ENCODE data around the gene SEZ6. TPM values are rescaled to one million over a fixed set of nuclear protein-coding genes. Genes with fewer than 3 reads are reported as not detected.

The SEZ6 gene
- total and polyA plus RNA-seq, 2 of the 4 experiments (the other 2 are of a cell fraction) = not detected

DNA sequence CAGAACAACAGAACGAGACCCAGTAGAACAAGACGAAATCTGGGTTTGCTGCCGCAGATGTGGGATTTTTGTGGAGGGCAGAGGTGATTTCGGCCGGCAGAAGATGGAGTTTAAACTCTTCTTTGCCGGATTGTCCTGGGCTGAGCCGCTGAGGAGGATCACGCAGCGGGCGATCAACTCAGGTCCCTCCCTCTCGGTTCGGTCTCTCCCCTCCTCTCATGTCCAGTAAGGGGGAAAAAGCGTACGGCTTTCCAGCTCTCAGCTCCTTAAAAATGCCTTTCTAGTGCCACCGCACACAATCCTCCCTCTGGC lies 57.0 kb downstream of the SEZ6 start:
- no TSS peak for BruUV-seq (replicated peaks)
- ChIA-PET POLR2A (ENCODE audit: unreplicated experiment) (no interaction called here), CTCF (interaction anchor here (0.9 to 1.0 kb wide), 2 partner anchors 40 to 199 kb away, joined by 3 read pairs; no protein-coding TSS in a partner anchor)
- Histone ChIP-seq H3K56ac (ENCODE audit: extremely low read depth, insufficient read depth, low read length) (peak overlapping the region; percentile 81; the same call in 1 of the 2 replicates), H4K91ac (ENCODE audit: insufficient read depth, low read depth, low read length) (peak overlapping the region; percentile 57), H2BK120ac (ENCODE audit: low read depth, low read length) (peak overlapping the region; percentile 17; the same call in 1 of the 2 replicates), H4K5ac (ENCODE audit: low read depth, low read length) (peak overlapping the region; percentile 24; the same call in 1 of the 2 replicates), H2AFZ (replicated peaks; ENCODE audit: low read length, poor library complexity) (peak overlapping the region; percentile 79), H3K4me2 (ENCODE audit: low read depth, low read length) (peak overlapping the region; percentile 84), H3K4me3 (ENCODE audit: insufficient read depth, low read depth, low read length) (peak overlapping the region; percentile 92), H3K9me1 (ENCODE audit: insufficient read depth, low read length) (peaks cover 20% of the 10 kb centered on the region), H3K23ac (ENCODE audit: low read depth, low read length) (peak overlapping the region; percentile 82), H3K18ac (ENCODE audit: low read depth, low read length) (peak overlapping the region; percentile 18; the same call in 1 of the 2 replicates), H2AK9ac (replicated peaks; ENCODE audit: low read depth, low read length, poor library complexity) (peak overlapping the region; percentile 98), H3K4ac (ENCODE audit: low read depth, low read length) (peak overlapping the region; percentile 80), H3K14ac (replicated peaks; ENCODE audit: low read depth, low read length) (peak overlapping the region; percentile 81), H2BK15ac (ENCODE audit: low read depth, low read length) (no peak overlapping the region), H2BK20ac (ENCODE audit: low read depth, low read length) (no peak overlapping the region), H3K27ac (ENCODE audit: insufficient read depth, low read length) (peak overlapping the region; percentile 91), H2BK5ac (ENCODE audit: low read depth, low read length, poor library complexity, severe bottlenecking) (peak overlapping the region; percentile 72), H3K79me1 (ENCODE audit: low read depth in 1 of 2, low read length in 2 of 2) (peaks cover 7 to 49% of the 10 kb centered on the region in 2 experiments; a peak in 3 of 4 replicates), H3K9me3 (ENCODE audit: control insufficient read depth, insufficient read depth, low read length) (no peaks in the 10 kb centered on the region), H4K8ac (ENCODE audit: low read depth in 2 of 2, low read length in 2 of 2) (peak overlapping the region; percentile 14 to 86; a peak in 2 of 4 replicates), H3K4me1 (ENCODE audit: control insufficient read depth, insufficient read depth, low read length) (peaks cover 13% of the 10 kb centered on the region), H3K27me3 (ENCODE audit: control insufficient read depth, insufficient read depth, low read length) (no peaks in the 10 kb centered on the region), H4K20me1 (ENCODE audit: insufficient read depth, low read length) (peaks cover 58% of the 10 kb centered on the region), H3K36me3 (ENCODE audit: control insufficient read depth, insufficient read depth, low read length) (no peaks in the 10 kb centered on the region; the same call in 1 of the 2 replicates), H3K9ac (ENCODE audit: low read depth, low read length) (peak overlapping the region; percentile 91), H2AK5ac (ENCODE audit: low read depth, low read length) (peak overlapping the region; percentile 44; the same call in 1 of the 2 replicates)
- in situ Hi-C loops (cut with MboI; ENCODE audit: low sequenced_read_pairs) (no loop called here), dilution Hi-C loops (cut with HindIII; ENCODE audit: low sequenced_read_pairs, unreplicated experiment) (no loop called here), intact Hi-C loops (cut with micrococcal nuclease) (loop anchor here (5.0 kb wide), 1 partner anchor 42 kb away; no protein-coding TSS in a partner anchor)
- WGBS, 2 experiments (ENCODE audit: extremely low coverage in 2 of 2, insufficient read length in 1 of 2) = 0% methylated on average over 5 of the region's 15 CpGs; no CpG with 5 or more reads in 1 of the 2 experiments
- peak; percentile 34 for DNase-seq
- TF ChIP-seq SMC3 (IDR thresholded peaks at IDR 0.05; ENCODE audit: low read depth, low read length) (no peak), RAD21 (IDR thresholded peaks at IDR 0.05; ENCODE audit: low read length) (no peak; the same call in 1 of the 2 replicates), CEBPB (IDR thresholded peaks at IDR 0.05; ENCODE audit: low read depth, low read length) (no peak), MXI1 (IDR thresholded peaks at IDR 0.05; ENCODE audit: borderline replicate concordance, low read depth, low read length) (no peak), POLR2A (IDR thresholded peaks at IDR 0.05; ENCODE audit: low read depth, low read length) (no peak), RFX5 (IDR thresholded peaks at IDR 0.05; ENCODE audit: low read depth, low read length) (no peak), BHLHE40 (IDR thresholded peaks at IDR 0.05; ENCODE audit: low read depth, low read length) (no peak), NFE2L2 (IDR thresholded peaks at IDR 0.05; ENCODE audit: low read depth, low read length) (no peak)
- TF ChIP-seq, protein P1, sequence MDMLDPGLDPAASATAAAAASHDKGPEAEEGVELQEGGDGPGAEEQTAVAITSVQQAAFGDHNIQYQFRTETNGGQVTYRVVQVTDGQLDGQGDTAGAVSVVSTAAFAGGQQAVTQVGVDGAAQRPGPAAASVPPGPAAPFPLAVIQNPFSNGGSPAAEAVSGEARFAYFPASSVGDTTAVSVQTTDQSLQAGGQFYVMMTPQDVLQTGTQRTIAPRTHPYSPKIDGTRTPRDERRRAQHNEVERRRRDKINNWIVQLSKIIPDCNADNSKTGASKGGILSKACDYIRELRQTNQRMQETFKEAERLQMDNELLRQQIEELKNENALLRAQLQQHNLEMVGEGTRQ (IDR thresholded peaks at IDR 0.05; ENCODE audit: low read depth, low read length) = no peak
- TF ChIP-seq, protein P2, sequence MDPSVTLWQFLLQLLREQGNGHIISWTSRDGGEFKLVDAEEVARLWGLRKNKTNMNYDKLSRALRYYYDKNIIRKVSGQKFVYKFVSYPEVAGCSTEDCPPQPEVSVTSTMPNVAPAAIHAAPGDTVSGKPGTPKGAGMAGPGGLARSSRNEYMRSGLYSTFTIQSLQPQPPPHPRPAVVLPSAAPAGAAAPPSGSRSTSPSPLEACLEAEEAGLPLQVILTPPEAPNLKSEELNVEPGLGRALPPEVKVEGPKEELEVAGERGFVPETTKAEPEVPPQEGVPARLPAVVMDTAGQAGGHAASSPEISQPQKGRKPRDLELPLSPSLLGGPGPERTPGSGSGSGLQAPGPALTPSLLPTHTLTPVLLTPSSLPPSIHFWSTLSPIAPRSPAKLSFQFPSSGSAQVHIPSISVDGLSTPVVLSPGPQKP (IDR thresholded peaks at IDR 0.05; ENCODE audit: borderline replicate concordance, low read depth, low read length) = no peak
- TF ChIP-seq, protein P3, sequence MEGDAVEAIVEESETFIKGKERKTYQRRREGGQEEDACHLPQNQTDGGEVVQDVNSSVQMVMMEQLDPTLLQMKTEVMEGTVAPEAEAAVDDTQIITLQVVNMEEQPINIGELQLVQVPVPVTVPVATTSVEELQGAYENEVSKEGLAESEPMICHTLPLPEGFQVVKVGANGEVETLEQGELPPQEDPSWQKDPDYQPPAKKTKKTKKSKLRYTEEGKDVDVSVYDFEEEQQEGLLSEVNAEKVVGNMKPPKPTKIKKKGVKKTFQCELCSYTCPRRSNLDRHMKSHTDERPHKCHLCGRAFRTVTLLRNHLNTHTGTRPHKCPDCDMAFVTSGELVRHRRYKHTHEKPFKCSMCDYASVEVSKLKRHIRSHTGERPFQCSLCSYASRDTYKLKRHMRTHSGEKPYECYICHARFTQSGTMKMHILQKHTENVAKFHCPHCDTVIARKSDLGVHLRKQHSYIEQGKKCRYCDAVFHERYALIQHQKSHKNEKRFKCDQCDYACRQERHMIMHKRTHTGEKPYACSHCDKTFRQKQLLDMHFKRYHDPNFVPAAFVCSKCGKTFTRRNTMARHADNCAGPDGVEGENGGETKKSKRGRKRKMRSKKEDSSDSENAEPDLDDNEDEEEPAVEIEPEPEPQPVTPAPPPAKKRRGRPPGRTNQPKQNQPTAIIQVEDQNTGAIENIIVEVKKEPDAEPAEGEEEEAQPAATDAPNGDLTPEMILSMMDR (conservative IDR thresholded peaks at IDR 0.05; ENCODE audit: low read depth, low read length) = no peak
- ATAC-seq (ENCODE audit: low read depth) = no peak
